ENCODE data around the gene FHL2. TPM values are rescaled to one million over a fixed set of nuclear protein-coding genes. Genes with fewer than 3 reads are reported as not detected.

Gene FHL2
- total RNA-seq, 2 experiments from 2014 or later, result not detected

DNA sequence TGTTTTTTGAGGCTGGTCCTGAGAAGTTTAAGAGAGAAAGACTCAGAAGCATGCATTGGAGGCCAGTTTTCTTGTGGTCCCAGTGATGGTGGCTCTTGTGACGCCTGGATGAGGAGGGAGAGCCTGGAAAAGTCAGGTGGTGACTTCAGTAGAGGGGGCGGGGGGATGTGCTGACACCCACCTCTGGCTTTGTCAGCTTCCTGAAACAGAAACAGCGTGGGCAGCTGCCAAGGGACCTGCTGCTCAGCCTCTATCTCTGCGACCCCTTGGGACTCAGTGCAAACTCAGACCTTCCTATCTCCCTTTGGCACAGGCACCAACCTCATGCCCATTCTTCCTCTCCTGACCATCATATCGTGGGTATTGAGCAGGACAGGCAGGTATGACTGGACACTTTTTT lies 75.7 kb downstream of the FHL2 start:
- H3K9me3 ChIP-seq (ENCODE audit: low read length), result no peaks in the 10 kb centered on the region
- no peak overlapping the region for H2AFZ ChIP-seq (ENCODE audit: low read length)
- intact Hi-C loops (cut with micrococcal nuclease; ENCODE audit: unreplicated experiment), result no loop called here
- peaks cover 6% of the 10 kb centered on the region for H3K4me1 ChIP-seq (ENCODE audit: insufficient read depth, low read length, poor library complexity, severe bottlenecking)
- POLR2A ChIA-PET, result interaction anchor here (1.4 kb wide), 1 partner anchor 9 kb away, joined by 8 read pairs; no protein-coding TSS in a partner anchor
- no peak overlapping the region for H3K27ac ChIP-seq (ENCODE audit: low read depth, low read length, poor library complexity, severe bottlenecking)
- no peaks in the 10 kb centered on the region for H3K9me2 ChIP-seq (ENCODE audit: insufficient read depth, low read length)
- no peak for TF ChIP-seq EZH2phosphoT487 (IDR thresholded peaks at IDR 0.05; ENCODE audit: borderline replicate concordance, low read depth, low read length)
- TF ChIP-seq, protein P1, sequence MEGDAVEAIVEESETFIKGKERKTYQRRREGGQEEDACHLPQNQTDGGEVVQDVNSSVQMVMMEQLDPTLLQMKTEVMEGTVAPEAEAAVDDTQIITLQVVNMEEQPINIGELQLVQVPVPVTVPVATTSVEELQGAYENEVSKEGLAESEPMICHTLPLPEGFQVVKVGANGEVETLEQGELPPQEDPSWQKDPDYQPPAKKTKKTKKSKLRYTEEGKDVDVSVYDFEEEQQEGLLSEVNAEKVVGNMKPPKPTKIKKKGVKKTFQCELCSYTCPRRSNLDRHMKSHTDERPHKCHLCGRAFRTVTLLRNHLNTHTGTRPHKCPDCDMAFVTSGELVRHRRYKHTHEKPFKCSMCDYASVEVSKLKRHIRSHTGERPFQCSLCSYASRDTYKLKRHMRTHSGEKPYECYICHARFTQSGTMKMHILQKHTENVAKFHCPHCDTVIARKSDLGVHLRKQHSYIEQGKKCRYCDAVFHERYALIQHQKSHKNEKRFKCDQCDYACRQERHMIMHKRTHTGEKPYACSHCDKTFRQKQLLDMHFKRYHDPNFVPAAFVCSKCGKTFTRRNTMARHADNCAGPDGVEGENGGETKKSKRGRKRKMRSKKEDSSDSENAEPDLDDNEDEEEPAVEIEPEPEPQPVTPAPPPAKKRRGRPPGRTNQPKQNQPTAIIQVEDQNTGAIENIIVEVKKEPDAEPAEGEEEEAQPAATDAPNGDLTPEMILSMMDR (conservative IDR thresholded peaks at IDR 0.05; ENCODE audit: low read length), result no peak
- H3K4me2 ChIP-seq (ENCODE audit: low read length), result no peak overlapping the region
- no TSS peak for BruUV-seq (replicated peaks)
- CTCF ChIA-PET (ENCODE audit: unreplicated experiment), result no interaction called here
- no peak for DNase-seq (ENCODE audit: low spot score)
- peaks cover 38% of the 10 kb centered on the region for H3K36me3 ChIP-seq (ENCODE audit: insufficient read depth, low read length)
- H3K79me2 ChIP-seq (ENCODE audit: insufficient read depth, low read depth, low read length), result peaks cover 71% of the 10 kb centered on the region
- no peak overlapping the region for H3K4me3 ChIP-seq (ENCODE audit: low read depth, low read length, poor library complexity, severe bottlenecking)
- H4K20me1 ChIP-seq (ENCODE audit: insufficient read depth, low read length), result peaks cover 34% of the 10 kb centered on the region

- ChIA-PET CTCF (ENCODE audit: unreplicated experiment) (no interaction called here), POLR2A (interaction anchor here (0.5 to 1.4 kb wide), 4 partner anchors 8 to 828 kb away, joined by 3 to 8 read pairs (median 4); no protein-coding TSS in a partner anchor)
- intact Hi-C loops (cut with micrococcal nuclease; ENCODE audit: unreplicated experiment), result no loop called here
- no peak overlapping the region for H3K27ac ChIP-seq (ENCODE audit: low read depth, low read length, poor library complexity, severe bottlenecking)
- H4K20me1 ChIP-seq (ENCODE audit: insufficient read depth, low read length), result peaks cover 30% of the 10 kb centered on the region
- no peaks in the 10 kb centered on the region for H3K9me2 ChIP-seq (ENCODE audit: insufficient read depth, low read length)
- no peak overlapping the region for H3K4me3 ChIP-seq (ENCODE audit: low read depth, low read length, poor library complexity, severe bottlenecking)
- H3K79me2 ChIP-seq (ENCODE audit: insufficient read depth, low read depth, low read length), result peaks cover 70% of the 10 kb centered on the region
- DNase-seq (ENCODE audit: low spot score), result no peak
- no peak overlapping the region for H3K4me2 ChIP-seq (ENCODE audit: low read length)
- no TSS peak for BruUV-seq (replicated peaks)
- H2AFZ ChIP-seq (ENCODE audit: low read length), result no peak overlapping the region
- peaks cover 39% of the 10 kb centered on the region for H3K36me3 ChIP-seq (ENCODE audit: insufficient read depth, low read length)
- H3K4me1 ChIP-seq (ENCODE audit: insufficient read depth, low read length, poor library complexity, severe bottlenecking), result no peaks in the 10 kb centered on the region
- H3K9me3 ChIP-seq (ENCODE audit: low read length), result no peaks in the 10 kb centered on the region
- TF ChIP-seq, protein P1 (conservative IDR thresholded peaks at IDR 0.05; ENCODE audit: low read length), result no peak
- TF ChIP-seq EZH2phosphoT487 (IDR thresholded peaks at IDR 0.05; ENCODE audit: borderline replicate concordance, low read depth, low read length), result no peak
These were observed 76.8 kb downstream of the FHL2 start for GRCh38 chr2:105321875-105322646.

DNA sequence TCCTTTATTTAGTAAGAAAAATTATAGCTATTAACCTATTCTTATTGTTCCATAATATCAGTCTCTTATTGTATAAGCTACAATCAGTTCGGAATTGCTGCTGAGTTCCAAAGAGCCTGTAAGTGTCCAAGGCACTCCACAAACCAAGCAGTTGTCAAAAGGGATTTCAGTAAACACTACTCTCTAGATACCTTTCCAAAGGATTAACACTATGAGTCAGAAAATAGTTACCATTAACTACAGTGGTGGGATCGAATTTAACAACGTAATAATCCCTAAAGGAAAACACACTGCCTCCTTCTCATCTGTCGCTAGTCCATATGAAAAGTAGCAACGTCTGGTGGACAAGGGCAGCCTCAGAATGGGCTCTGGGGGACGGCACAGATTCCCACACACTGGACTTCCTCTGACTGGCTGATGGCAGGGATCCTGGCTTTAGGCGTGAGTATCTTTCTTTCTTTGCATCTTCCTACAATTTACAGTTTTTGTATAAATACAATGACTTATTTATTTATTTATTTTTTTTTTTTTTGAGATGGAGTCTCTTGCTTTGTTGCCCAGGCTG lies 78.1 kb downstream of the FHL2 start:
- peaks cover 30% of the 10 kb centered on the region for H4K20me1 ChIP-seq (ENCODE audit: insufficient read depth, low read length)
- TF ChIP-seq EZH2phosphoT487 (IDR thresholded peaks at IDR 0.05; ENCODE audit: borderline replicate concordance, low read depth, low read length), result no peak
- TF ChIP-seq, protein P1 (conservative IDR thresholded peaks at IDR 0.05; ENCODE audit: low read length), result no peak
- POLR2A ChIA-PET, result interaction anchor here (1.0 to 1.2 kb wide), 2 partner anchors 8 to 10 kb away, joined by 3 to 6 read pairs; no protein-coding TSS in a partner anchor

More for the DNA sequence above, 78.1 kb downstream of the FHL2 start:
- Histone ChIP-seq H3K36me3 (ENCODE audit: insufficient read depth, low read length) (peaks cover 38% of the 10 kb centered on the region), H2AFZ (ENCODE audit: low read length) (no peak overlapping the region), H3K27ac (ENCODE audit: low read depth, low read length, poor library complexity, severe bottlenecking) (no peak overlapping the region), H3K9me2 (ENCODE audit: insufficient read depth, low read length) (no peaks in the 10 kb centered on the region), H3K4me3 (ENCODE audit: low read depth, low read length, poor library complexity, severe bottlenecking) (no peak overlapping the region), H3K4me1 (ENCODE audit: insufficient read depth, low read length, poor library complexity, severe bottlenecking) (no peaks in the 10 kb centered on the region), H3K9me3 (ENCODE audit: low read length) (no peaks in the 10 kb centered on the region), H3K79me2 (ENCODE audit: insufficient read depth, low read depth, low read length) (peaks cover 67% of the 10 kb centered on the region), H3K4me2 (ENCODE audit: low read length) (no peak overlapping the region)
- CTCF ChIA-PET (ENCODE audit: unreplicated experiment), result no interaction called here
- intact Hi-C loops (cut with micrococcal nuclease; ENCODE audit: unreplicated experiment), result no loop called here
- BruUV-seq (replicated peaks), result no TSS peak
- no peak for DNase-seq (ENCODE audit: low spot score)

All from OCI-LY7 (cell line).